SJSA1 (cell line): Measurements from ENCODE around the gene ACAT2. TPM values are rescaled to one million over a fixed set of nuclear protein-coding genes. Genes with fewer than 3 reads are reported as not detected.

ENCODE experiments used
- DNase-seq, 2 experiments: peaks; one replicate each; pipeline ENCODE4 v3.0.0-alpha.2; 2015 to 2020; ENCODE audit warnings: low spot score in 2 of 2, low read depth in 1 of 2
- H3K27ac ChIP-seq: fragments of 250-450 bp; sonication (Bioruptor Pico); 2 replicates; pipeline ENCODE4 v1.5.1; 2020; ENCODE audit warnings: mild to moderate bottlenecking, moderate library complexity
- H3K27me3 ChIP-seq: fragments of 250-450 bp; sonication (Bioruptor Pico); replicated peaks from 2 replicates; pipeline ENCODE4 v1.5.1; 2020; ENCODE audit warnings: mild to moderate bottlenecking, moderate library complexity
- H3K36me3 ChIP-seq: fragments of 250-450 bp; sonication (Bioruptor Pico); 2 replicates; pipeline ENCODE4 v1.5.1; 2020; ENCODE audit warnings: mild to moderate bottlenecking
- H3K4me1 ChIP-seq: fragments of 250-450 bp; sonication (Bioruptor Pico); replicated peaks from 2 replicates; pipeline ENCODE4 v1.6.1; 2021; ENCODE audit warnings: mild to moderate bottlenecking
- H3K4me3 ChIP-seq: fragments of 250-450 bp; sonication (Bioruptor Pico); 2 replicates; pipeline ENCODE4 v1.5.1; 2020; ENCODE audit warnings: mild to moderate bottlenecking
- H3K9me3 ChIP-seq: fragments of 250-450 bp; sonication (Bioruptor Pico); replicated peaks from 2 replicates; pipeline ENCODE4 v1.5.1; 2020; ENCODE audit warnings: mild to moderate bottlenecking
- total RNA-seq: library from RNA; depleted of rRNA; stranded (reverse); fragments of >200 nt; shearing (Covaris generic); gene quantifications from 2 replicates; pipeline ENCODE4 v1.2.3, GENCODE V29; 2014

The ACAT2 gene
- total RNA-seq, 1 experiment from 2014 or later, result 81.8 TPM

DNA sequence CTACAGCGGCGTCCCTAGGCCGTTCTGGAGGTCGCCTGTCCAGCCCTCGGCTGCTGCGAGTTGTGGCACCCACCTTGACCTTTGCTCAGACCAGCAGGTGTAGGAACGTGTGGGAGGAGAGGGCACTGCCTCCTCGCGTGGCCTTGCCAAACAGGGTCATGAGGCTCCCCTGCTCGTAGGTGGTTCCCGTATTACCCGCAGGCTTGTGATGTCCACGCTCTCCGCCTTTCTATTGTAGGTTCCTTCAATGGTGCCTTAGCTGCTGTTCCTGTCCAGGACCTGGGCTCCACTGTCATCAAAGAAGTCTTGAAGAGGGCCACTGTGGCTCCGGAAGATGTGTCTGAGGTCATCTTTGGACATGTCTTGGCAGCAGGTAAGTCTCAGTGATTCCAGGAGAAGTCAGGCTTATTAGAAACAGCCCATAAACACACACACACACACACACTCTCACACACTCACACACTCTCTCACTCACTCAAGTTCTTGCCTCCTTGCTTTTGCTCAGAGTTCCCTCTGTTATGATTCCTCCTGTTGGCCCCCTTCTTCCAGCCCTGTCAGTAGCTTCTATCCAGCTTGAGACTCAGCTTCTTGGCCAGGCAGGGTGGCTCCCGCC is 942 bp downstream of the ACAT2 start:
- Histone ChIP-seq H3K27me3 (no peaks in the 10 kb centered on the region), H3K27ac (0 out of 2 replicates have a peak overlapping the region, but pooled peaks have one; percentile 1), H3K4me3 (peak overlapping the region; percentile 71), H3K9me3 (no peaks in the 10 kb centered on the region), H3K36me3 (peaks cover 70% of the 10 kb centered on the region), H3K4me1 (peaks cover 55% of the 10 kb centered on the region)
- no peak for DNase-seq

DNA sequence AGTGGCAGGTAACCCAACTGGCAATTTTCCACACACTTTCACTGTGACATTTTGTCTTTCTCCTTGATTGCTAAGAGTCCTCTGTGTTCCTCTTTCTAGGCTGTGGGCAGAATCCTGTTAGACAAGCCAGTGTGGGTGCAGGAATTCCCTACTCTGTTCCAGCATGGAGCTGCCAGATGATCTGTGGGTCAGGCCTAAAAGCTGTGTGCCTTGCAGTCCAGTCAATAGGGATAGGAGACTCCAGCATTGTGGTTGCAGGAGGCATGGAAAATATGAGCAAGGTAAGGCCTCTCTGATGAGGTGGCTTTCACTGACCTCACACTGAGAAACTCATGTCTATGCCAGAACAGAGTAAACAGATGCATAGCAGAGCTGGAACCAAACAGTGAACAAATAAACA is 5.1 kb downstream of the ACAT2 start:
- Histone ChIP-seq H3K4me1 (peaks cover 22% of the 10 kb centered on the region), H3K9me3 (no peaks in the 10 kb centered on the region), H3K4me3 (no peak overlapping the region), H3K27ac (0 out of 2 replicates have a peak overlapping the region, but pooled peaks have one; percentile 7), H3K36me3 (peaks cover 86% of the 10 kb centered on the region), H3K27me3 (no peaks in the 10 kb centered on the region)
- DNase-seq, result peak; percentile 50 to 66

DNA sequence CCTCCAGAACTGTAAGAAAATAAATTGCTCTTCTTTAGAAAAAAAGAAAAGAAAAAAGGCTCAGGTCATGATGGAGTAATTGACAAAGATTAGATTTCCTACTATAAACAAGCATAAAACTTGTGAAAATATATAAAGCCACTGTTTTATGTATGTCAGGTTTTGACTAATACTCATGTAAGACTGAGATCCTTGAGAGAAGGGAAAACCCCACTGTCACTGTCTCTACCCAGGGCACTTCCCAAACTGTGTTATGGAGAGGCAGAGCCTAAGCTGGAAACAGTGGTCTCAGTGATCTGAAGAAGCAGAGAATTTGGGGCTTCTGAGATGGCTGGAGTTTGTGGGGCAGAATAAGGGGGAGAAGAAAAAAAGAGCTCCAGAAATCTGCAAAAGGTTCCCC is 7.6 kb downstream of the ACAT2 start:
- Histone ChIP-seq H3K4me1 (peaks cover 15% of the 10 kb centered on the region), H3K27me3 (no peaks in the 10 kb centered on the region; the same call in 1 of the 2 replicates), H3K4me3 (no peak overlapping the region), H3K9me3 (no peaks in the 10 kb centered on the region), H3K27ac (no peak overlapping the region; the same call in 1 of the 2 replicates), H3K36me3 (peaks cover 94% of the 10 kb centered on the region)
- no peak for DNase-seq

DNA sequence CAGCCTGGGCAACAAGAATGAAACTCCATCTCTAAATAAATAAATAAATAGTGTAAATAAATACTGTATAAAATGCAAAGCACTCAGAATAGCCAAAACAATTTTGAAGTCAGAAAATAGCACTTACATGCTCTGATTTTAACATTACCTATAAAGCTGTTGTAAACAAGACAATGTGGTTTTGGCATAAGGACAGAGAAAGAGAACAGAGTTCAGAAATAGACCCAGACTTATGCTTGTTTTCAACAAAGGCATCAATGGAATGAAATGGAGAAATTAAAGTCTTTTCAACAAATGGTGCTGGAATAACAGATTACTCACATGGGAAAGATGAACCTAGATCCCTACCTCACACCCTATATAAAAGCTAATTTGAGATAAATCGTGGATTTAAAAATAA is 10.4 kb downstream of the ACAT2 start:
- Histone ChIP-seq H3K27ac (no peak overlapping the region), H3K9me3 (no peaks in the 10 kb centered on the region), H3K36me3 (peaks cover 91% of the 10 kb centered on the region), H3K4me3 (no peak overlapping the region), H3K4me1 (peaks cover 5% of the 10 kb centered on the region), H3K27me3 (no peaks in the 10 kb centered on the region; the same call in 1 of the 2 replicates)
- no peak for DNase-seq

DNA sequence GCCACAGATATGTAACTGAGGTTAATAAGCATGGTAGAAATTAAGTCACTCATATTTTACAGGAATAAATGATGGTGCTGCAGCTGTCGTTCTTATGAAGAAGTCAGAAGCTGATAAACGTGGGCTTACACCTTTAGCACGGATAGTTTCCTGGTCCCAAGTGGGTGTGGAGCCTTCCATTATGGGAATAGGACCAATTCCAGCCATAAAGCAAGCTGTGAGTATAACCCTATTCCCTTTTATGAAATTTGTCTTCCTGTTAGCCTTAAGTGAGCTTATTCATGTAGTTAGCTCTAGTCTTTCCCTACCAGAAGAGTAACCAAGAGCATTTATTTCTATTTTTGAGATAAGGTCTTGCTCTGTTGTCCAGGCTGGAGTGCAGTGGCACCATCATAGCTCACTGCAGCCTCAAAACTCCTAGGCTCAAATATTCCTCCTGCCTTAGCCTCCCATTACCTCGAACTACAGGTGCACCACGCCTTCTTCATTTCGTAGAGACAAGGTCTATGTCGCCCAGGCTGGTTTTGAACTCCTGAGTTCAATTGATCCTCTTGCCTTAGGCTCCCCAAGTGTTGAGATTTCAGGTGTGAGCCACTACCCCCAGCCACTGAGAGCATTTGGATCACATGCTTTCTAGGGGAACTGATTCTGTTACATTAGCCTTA is 15.5 kb downstream of the ACAT2 start:
- H3K27me3 ChIP-seq, result no peaks in the 10 kb centered on the region; the same call in 1 of the 2 replicates
- no peak for DNase-seq
- no peaks in the 10 kb centered on the region for H3K4me1 ChIP-seq
- H3K4me3 ChIP-seq, result no peak overlapping the region
- H3K36me3 ChIP-seq, result peaks cover 93% of the 10 kb centered on the region
- H3K9me3 ChIP-seq, result no peaks in the 10 kb centered on the region
- no peak overlapping the region for H3K27ac ChIP-seq

DNA sequence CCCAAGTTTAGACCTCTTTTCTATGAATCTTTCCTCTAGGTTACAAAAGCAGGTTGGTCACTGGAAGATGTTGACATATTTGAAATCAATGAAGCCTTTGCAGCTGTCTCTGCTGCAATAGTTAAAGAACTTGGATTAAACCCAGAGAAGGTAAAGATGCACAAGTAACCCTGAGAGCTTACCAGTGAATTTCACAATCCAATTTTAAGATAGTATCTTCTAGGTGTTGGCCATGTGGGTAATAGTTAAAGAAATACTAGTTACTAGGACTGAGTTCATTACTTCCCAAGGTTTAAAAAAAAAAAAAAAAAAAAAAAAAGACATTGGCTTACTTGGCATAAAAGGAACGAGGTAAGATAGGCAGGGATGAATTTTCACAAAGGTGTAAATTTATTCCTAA is 16.3 kb downstream of the ACAT2 start:
- no peak for DNase-seq
- no peak overlapping the region for H3K4me3 ChIP-seq
- H3K9me3 ChIP-seq, result no peaks in the 10 kb centered on the region
- H3K27me3 ChIP-seq, result no peaks in the 10 kb centered on the region; the same call in 1 of the 2 replicates
- H3K4me1 ChIP-seq, result no peaks in the 10 kb centered on the region
- no peak overlapping the region for H3K27ac ChIP-seq
- H3K36me3 ChIP-seq, result peaks cover 94% of the 10 kb centered on the region

DNA sequence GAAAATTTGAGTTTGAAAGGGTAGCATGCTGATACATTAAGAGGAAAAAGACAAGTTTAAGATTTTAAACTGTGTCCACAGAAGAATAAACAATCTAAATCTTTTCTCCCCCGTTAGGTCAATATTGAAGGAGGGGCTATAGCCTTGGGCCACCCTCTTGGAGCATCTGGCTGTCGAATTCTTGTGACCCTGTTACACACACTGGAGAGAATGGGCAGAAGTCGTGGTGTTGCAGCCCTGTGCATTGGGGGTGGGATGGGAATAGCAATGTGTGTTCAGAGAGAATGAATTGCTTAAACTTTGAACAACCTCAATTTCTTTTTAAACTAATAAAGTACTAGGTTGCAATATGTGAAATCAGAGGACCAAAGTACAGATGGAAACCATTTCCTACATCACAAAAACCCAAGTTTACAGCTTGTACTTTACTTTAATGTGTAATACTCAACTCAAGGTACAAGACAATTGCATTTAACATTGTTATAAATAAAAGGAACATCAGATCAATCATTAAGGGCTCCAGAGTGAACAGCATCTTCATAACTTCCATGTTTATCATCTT is 16.8 kb downstream of the ACAT2 start:
- H3K27me3 ChIP-seq, result no peaks in the 10 kb centered on the region
- no peaks in the 10 kb centered on the region for H3K9me3 ChIP-seq
- no peak overlapping the region for H3K4me3 ChIP-seq
- H3K36me3 ChIP-seq, result peaks cover 94% of the 10 kb centered on the region
- H3K4me1 ChIP-seq, result no peaks in the 10 kb centered on the region
- no peak overlapping the region for H3K27ac ChIP-seq
- no peak for DNase-seq

DNA sequence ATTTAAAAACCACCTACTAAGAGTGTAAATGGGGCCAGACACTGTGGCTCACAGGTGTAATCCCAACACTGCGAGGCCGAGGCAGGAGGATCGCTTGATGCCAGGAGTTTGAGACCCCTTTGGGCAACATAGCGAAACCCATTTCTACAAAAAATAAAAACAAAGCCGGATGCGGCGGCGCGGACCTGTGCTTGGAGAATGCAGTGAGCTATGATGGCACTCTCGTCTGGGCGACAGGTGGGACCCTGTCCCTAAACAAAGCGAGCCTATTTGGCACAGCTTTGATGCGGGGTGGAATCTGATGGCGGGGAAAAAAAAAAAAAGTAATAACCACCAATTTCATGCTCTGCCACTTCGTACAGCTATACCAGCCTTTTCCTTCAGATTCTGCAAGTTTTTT is 26.4 kb downstream of the ACAT2 start:
- peaks cover 89% of the 10 kb centered on the region for H3K36me3 ChIP-seq
- H3K4me1 ChIP-seq, result peaks cover 29% of the 10 kb centered on the region
- DNase-seq, result no peak
- peak overlapping the region; percentile 82 for H3K4me3 ChIP-seq
- H3K27ac ChIP-seq, result no peak overlapping the region
- no peaks in the 10 kb centered on the region for H3K27me3 ChIP-seq
- H3K9me3 ChIP-seq, result no peaks in the 10 kb centered on the region

DNA sequence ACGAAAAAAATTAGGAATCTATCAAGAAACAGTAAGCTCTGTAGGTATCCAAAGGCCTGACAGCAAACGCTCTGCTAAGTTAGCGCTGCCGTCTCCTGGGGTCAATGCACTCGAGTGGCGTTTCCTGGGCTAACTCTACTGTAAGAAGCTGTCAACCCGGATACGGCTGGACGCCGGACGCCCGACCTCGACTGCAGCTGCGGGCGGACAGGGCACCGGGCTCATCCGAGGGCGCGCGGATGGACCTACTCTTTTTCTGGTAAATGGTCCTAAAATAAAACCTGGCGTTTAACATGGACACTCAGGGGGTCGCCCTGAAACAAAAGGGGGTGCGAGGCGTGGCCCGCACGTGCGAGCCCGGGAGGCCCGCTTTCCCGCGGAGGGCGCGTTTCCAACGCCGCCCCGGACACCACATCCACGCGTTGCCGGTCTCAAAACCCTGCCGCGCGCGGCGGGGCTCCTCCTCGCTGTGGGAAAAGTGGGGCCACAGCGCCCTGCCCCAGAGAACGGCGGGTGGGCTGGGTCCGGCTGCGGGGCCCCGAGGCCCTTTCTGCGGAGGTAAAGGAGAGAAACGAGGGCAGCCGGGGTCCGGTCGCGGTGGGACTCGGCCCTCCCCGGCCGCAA is 27.0 kb downstream of the ACAT2 start:
- Histone ChIP-seq H3K36me3 (peaks cover 89% of the 10 kb centered on the region), H3K27me3 (no peaks in the 10 kb centered on the region), H3K4me3 (peak overlapping the region; percentile 82), H3K27ac (peak overlapping the region; percentile 59), H3K4me1 (peaks cover 29% of the 10 kb centered on the region), H3K9me3 (no peaks in the 10 kb centered on the region)
- peak; percentile 34 to 55 for DNase-seq

DNA sequence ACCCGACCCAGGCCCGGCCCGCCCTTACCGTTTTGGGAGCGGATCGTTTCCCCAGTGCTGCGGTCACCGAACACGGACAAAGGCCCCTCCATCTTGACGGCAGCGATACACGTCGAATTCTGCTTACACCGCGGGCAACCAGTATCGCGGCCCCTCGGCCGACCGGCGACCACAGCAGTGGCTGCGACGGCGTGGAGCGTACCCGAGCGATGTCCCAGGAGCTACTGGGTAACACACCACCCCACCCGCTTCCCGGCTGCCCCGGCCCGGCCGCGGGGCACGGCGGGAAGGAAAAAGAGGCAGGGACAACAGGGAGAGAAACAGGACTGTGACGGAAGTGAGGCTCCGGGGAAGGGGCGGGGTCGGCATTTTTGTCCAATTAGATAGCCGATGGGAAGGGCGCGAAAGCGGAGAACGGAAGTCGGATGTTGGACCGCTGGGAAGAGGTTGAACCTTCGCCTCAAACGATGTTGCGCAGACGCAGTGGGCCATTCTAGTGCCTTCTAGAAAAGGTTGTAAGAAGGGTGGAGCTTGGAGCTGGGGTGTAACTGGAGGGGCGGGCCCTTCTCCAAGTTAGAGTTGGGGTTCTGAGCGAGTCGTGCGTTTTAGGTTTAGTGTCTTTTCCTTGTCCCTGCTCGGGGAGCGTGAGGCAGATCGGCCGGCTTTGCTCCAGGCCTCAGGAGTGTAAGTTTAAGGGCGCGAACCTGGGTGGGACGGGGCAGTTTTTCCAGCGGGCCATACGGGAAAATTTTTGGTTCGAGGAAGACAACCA is 27.7 kb downstream of the ACAT2 start, which contains the start of gene TCP1:
Gene TCP1, minus strand, starts transcription at position 226 of the 772 bp plus-strand sequence. Its CDS starts 134 bp downstream, at position 92.
- no peaks in the 10 kb centered on the region for H3K27me3 ChIP-seq
- DNase-seq, result peak; percentile 99 to 100
- peaks cover 29% of the 10 kb centered on the region for H3K4me1 ChIP-seq
- H3K27ac ChIP-seq, result peak within 1 kb of the TSS; percentile 67
- H3K36me3 ChIP-seq, result peaks cover 89% of the 10 kb centered on the region
- no peaks in the 10 kb centered on the region for H3K9me3 ChIP-seq
- peak within 1 kb of the TSS; percentile 82 for H3K4me3 ChIP-seq

DNA sequence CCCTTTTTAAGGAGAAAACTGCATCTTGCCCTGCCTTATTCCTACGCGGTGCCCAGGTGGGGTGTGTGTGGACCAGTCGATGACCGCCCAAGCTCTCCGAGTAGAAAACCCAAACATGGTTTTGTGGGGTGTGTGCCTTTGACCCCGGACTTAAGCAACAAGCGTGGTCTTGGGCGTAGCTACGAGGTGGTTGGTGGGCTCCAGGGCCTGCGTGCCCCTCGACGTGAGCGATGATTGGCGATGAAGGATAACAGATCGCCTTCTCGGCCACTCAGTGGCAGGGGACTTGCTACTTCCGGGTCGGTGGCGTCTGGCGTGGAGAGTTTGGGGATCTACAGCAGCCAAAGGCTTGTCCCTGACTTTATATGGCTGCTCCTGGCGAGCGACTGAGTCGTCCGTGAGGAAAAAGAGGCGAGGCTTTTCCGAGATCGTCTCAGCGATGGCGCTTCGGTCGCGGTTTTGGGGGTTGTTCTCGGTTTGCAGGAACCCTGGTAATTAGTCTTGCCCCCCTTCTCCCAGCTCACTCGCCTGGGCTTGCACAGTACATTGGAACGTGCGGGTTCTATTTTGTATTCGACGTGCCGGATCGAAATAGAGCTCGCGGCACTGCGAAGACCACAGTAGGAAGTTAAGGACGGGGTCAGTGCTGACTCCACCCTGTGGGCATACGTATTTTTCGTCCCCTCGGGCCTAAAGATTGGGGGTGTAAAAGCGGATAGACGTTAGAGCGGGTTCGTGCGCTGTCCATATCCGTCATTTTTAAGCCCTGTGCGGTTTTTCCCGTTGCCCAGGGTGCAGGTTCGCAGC is 28.5 kb downstream of the ACAT2 start, which contains the start of gene MRPL18:
Gene MRPL18, plus strand, starts transcription at position 319 of the 807 bp plus-strand sequence. Its CDS starts 121 bp downstream, at position 440.
- peak; percentile 93 to 96 for DNase-seq
- H3K36me3 ChIP-seq, result peaks cover 82% of the 10 kb centered on the region

DNA sequence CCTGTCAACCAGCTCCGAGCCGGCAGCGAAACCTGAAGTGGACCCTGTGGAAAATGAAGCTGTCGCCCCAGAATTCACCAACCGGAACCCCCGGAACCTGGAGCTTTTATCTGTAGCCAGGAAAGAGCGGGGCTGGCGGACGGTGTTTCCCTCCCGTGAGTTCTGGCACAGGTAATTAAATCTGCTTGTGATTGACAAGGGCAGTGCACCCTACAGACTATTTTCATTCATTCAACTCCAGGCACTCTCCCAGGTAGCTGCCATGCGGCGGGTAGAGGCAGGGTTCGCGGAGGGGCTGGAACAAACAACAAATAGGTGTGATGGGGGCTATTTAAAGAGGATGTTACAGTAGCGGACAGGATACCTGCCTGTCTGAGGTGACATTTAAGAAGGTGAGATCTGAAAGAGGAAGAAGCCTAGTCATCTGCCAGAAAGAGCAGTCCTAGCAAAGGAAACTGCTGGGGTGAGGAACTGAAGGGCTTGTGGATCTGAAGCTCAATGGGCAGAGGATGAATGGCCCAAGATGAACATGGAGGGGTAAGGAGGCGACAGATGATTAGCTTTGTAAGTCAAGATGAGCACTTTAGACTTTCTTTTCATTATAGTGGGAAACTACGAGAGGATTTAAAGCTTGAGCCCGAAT is 29.2 kb downstream of the ACAT2 start:
- DNase-seq, result peak in 1 of 2 experiments; percentile 7
- Histone ChIP-seq H3K27me3 (no peaks in the 10 kb centered on the region), H3K27ac (peak overlapping the region; percentile 67; the same call in 1 of the 2 replicates), H3K9me3 (no peaks in the 10 kb centered on the region), H3K36me3 (peaks cover 74% of the 10 kb centered on the region), H3K4me3 (peak overlapping the region; percentile 82), H3K4me1 (peaks cover 27% of the 10 kb centered on the region)

More for the DNA sequence above, 28.5 kb downstream of the ACAT2 start, which contains the start of gene MRPL18:
- peak within 1 kb of the TSS; percentile 67 for H3K27ac ChIP-seq
- H3K4me1 ChIP-seq, result peaks cover 29% of the 10 kb centered on the region
- no peaks in the 10 kb centered on the region for H3K9me3 ChIP-seq
- H3K27me3 ChIP-seq, result no peaks in the 10 kb centered on the region
- peak within 1 kb of the TSS; percentile 82 for H3K4me3 ChIP-seq
